ENCODE measurements around the gene CASP12. TPM values are rescaled to one million over a fixed set of nuclear protein-coding genes. Genes with fewer than 3 reads are reported as not detected.
"Not testable (repeated sequence)": the region's sequence is repeated elsewhere in the genome, so short reads cannot be mapped to it uniquely, and the experiment has no call there.

CASP12 gene
- not detected for total RNA-seq

GRCh38 chr11:104897891-104898684 lies at the start of gene CASP12:
TSS of gene CASP12 (minus strand) at chr11:104898460.
- peaks cover 11% of the 10 kb centered on the region for H3K36me3 Mint-ChIP-seq
- no peaks in the 10 kb centered on the region for H3K27me3 Mint-ChIP-seq
- ATAC-seq (peak in 1 of 2 donors; percentile 59), DNase-seq (ENCODE audit: low spot score) (no peak)
- peaks cover 14 to 26% of the 10 kb centered on the region in 2 donors for H3K4me1 Mint-ChIP-seq (ENCODE audit: low read depth in 2 of 2)
- peak within 1 kb of the TSS; percentile 61 for H3K4me3 Mint-ChIP-seq
- H3K9me3 Mint-ChIP-seq: no peaks in the 10 kb centered on the region
- H3K27ac Mint-ChIP-seq: peak within 1 kb of the TSS; percentile 36 to 78

GRCh38 chr11:104946907-104947306 lies 48.6 kb upstream of the CASP12 start:
- Mint-ChIP-seq H3K36me3 (peaks cover 84% of the 10 kb centered on the region), H3K9me3 (no peaks in the 10 kb centered on the region), H3K27me3 (no peaks in the 10 kb centered on the region), H3K27ac (peak overlapping the region; percentile 1 to 17), H3K4me3 (no peak overlapping the region), H3K4me1 (ENCODE audit: low read depth in 2 of 2) (peaks cover 21 to 27% of the 10 kb centered on the region in 2 donors)
- no peak for ATAC-seq
- no peak for DNase-seq (ENCODE audit: low spot score)

- Mint-ChIP-seq H3K27me3 (no peaks in the 10 kb centered on the region), H3K27ac (peak overlapping the region in 1 of 2 donors; percentile 56), H3K4me3 (no peak overlapping the region), H3K9me3 (no peaks in the 10 kb centered on the region), H3K4me1 (ENCODE audit: low read depth in 2 of 2) (peaks cover 18 to 29% of the 10 kb centered on the region in 2 donors), H3K36me3 (peaks cover 62% of the 10 kb centered on the region)
- no peak for DNase-seq (ENCODE audit: low spot score)
- ATAC-seq: no peak
Observed at GRCh38 chr11:104944076-104944475, 45.8 kb upstream of the CASP12 start.

- Mint-ChIP-seq H3K4me1 (ENCODE audit: low read depth in 2 of 2) (peaks cover 18 to 25% of the 10 kb centered on the region in 2 donors), H3K27ac (peak overlapping the region; percentile 2 to 3)
- no peak for ATAC-seq
Observed at GRCh38 chr11:104943561-104943960, 45.3 kb upstream of the CASP12 start.

GRCh38 chr11:104934594-104934993 lies 36.3 kb upstream of the CASP12 start:
- DNase-seq (ENCODE audit: low spot score) (no peak), ATAC-seq (no peak)
- H3K9me3 Mint-ChIP-seq: peaks cover 12% of the 10 kb centered on the region
- H3K27ac Mint-ChIP-seq: peak overlapping the region; percentile 20 to 41
- peaks cover 16 to 17% of the 10 kb centered on the region in 2 donors for H3K4me1 Mint-ChIP-seq (ENCODE audit: low read depth in 2 of 2)
- no peaks in the 10 kb centered on the region for H3K27me3 Mint-ChIP-seq
- peaks cover 45% of the 10 kb centered on the region for H3K36me3 Mint-ChIP-seq
- peak overlapping the region; percentile 81 for H3K4me3 Mint-ChIP-seq

More at GRCh38 chr11:104943561-104943960, 45.3 kb upstream of the CASP12 start:
- H3K27me3 Mint-ChIP-seq: no peaks in the 10 kb centered on the region
- H3K4me3 Mint-ChIP-seq: no peak overlapping the region
- no peaks in the 10 kb centered on the region for H3K9me3 Mint-ChIP-seq
- peaks cover 57% of the 10 kb centered on the region for H3K36me3 Mint-ChIP-seq
- DNase-seq (ENCODE audit: low spot score): no peak

- not testable (repeated sequence) for ATAC-seq; DNase-seq (ENCODE audit: low spot score); H3K27me3 Mint-ChIP-seq
- H3K27ac Mint-ChIP-seq: peak overlapping the region; percentile 20 to 41
- H3K4me3 Mint-ChIP-seq: peak overlapping the region; percentile 81
- peaks cover 16 to 17% of the 10 kb centered on the region in 2 donors for H3K4me1 Mint-ChIP-seq (ENCODE audit: low read depth in 2 of 2)
- H3K36me3 Mint-ChIP-seq: peaks cover 50% of the 10 kb centered on the region
- peaks cover 14% of the 10 kb centered on the region for H3K9me3 Mint-ChIP-seq
Observed at GRCh38 chr11:104934073-104934472, 35.8 kb upstream of the CASP12 start.

- H3K4me1 Mint-ChIP-seq (ENCODE audit: low read depth in 2 of 2): peaks cover 4 to 5% of the 10 kb centered on the region in 2 donors
- DNase-seq (ENCODE audit: low spot score) (no peak), ATAC-seq (no peak)
- no peaks in the 10 kb centered on the region for H3K27me3 Mint-ChIP-seq
- no peak overlapping the region for H3K27ac Mint-ChIP-seq
- H3K9me3 Mint-ChIP-seq: peaks cover 26% of the 10 kb centered on the region
- peaks cover 68% of the 10 kb centered on the region for H3K36me3 Mint-ChIP-seq
- no peak overlapping the region for H3K4me3 Mint-ChIP-seq
Observed at GRCh38 chr11:104928811-104929210, 30.6 kb upstream of the CASP12 start.

GRCh38 chr11:104926771-104927611 lies 28.7 kb upstream of the CASP12 start:
- ATAC-seq (no peak), DNase-seq (ENCODE audit: low spot score) (no peak)
- no peak overlapping the region for H3K27ac Mint-ChIP-seq
- H3K4me3 Mint-ChIP-seq: no peak overlapping the region
- H3K4me1 Mint-ChIP-seq (ENCODE audit: low read depth in 2 of 2): peaks cover 0 to 2% of the 10 kb centered on the region in 2 donors
- H3K27me3 Mint-ChIP-seq: no peaks in the 10 kb centered on the region
- H3K9me3 Mint-ChIP-seq: peaks cover 25% of the 10 kb centered on the region
- peaks cover 66% of the 10 kb centered on the region for H3K36me3 Mint-ChIP-seq

- peaks cover 57% of the 10 kb centered on the region for H3K36me3 Mint-ChIP-seq
- H3K4me1 Mint-ChIP-seq (ENCODE audit: low read depth in 2 of 2): peaks cover 0 to 2% of the 10 kb centered on the region in 2 donors
Observed at GRCh38 chr11:104925850-104926249, 27.6 kb upstream of the CASP12 start.

GRCh38 chr11:104918113-104918824 lies 20.0 kb upstream of the CASP12 start:
- peaks cover 38 to 48% of the 10 kb centered on the region in 2 donors for H3K4me1 Mint-ChIP-seq (ENCODE audit: low read depth in 2 of 2)

More at GRCh38 chr11:104925850-104926249, 27.6 kb upstream of the CASP12 start:
- no peak overlapping the region for H3K27ac Mint-ChIP-seq
- no peaks in the 10 kb centered on the region for H3K27me3 Mint-ChIP-seq
- peaks cover 25% of the 10 kb centered on the region for H3K9me3 Mint-ChIP-seq
- ATAC-seq (no peak), DNase-seq (ENCODE audit: low spot score) (no peak)
- no peak overlapping the region for H3K4me3 Mint-ChIP-seq

GRCh38 chr11:104917271-104918112 lies 19.2 kb upstream of the CASP12 start:
- Mint-ChIP-seq H3K4me1 (ENCODE audit: low read depth in 2 of 2) (peaks cover 38 to 50% of the 10 kb centered on the region in 2 donors), H3K36me3 (peaks cover 5% of the 10 kb centered on the region), H3K4me3 (peak overlapping the region; percentile 94), H3K9me3 (no peaks in the 10 kb centered on the region), H3K27ac (peak overlapping the region; percentile 83 to 91), H3K27me3 (no peaks in the 10 kb centered on the region)
- ATAC-seq (peak; percentile 50 to 60), DNase-seq (ENCODE audit: low spot score) (no peak)

More at GRCh38 chr11:104918113-104918824, 20.0 kb upstream of the CASP12 start:
- Mint-ChIP-seq H3K27ac (peak overlapping the region; percentile 83 to 91), H3K9me3 (peaks cover 3% of the 10 kb centered on the region), H3K4me3 (peak overlapping the region; percentile 94), H3K27me3 (no peaks in the 10 kb centered on the region), H3K36me3 (peaks cover 8% of the 10 kb centered on the region)
- DNase-seq (ENCODE audit: low spot score) (no peak), ATAC-seq (peak; percentile 71 to 77)

- Mint-ChIP-seq H3K4me3 (peak overlapping the region; percentile 94), H3K36me3 (no peaks in the 10 kb centered on the region), H3K27ac (peak overlapping the region; percentile 83 to 91), H3K27me3 (no peaks in the 10 kb centered on the region), H3K9me3 (no peaks in the 10 kb centered on the region), H3K4me1 (ENCODE audit: low read depth in 2 of 2) (peaks cover 40 to 57% of the 10 kb centered on the region in 2 donors)
- DNase-seq (ENCODE audit: low spot score) (no peak), ATAC-seq (no peak)
Observed at GRCh38 chr11:104916442-104916841, 18.2 kb upstream of the CASP12 start.
